GM12873 (cell line): Measurements from ENCODE around the gene LBHD2.

Experiments
- TF ChIP-seq, protein P1 (sequence below): IDR thresholded peaks from 2 replicates; pipeline ENCODE4 v1.5.1; 2012; ENCODE audit warnings: low read depth, mild to moderate bottlenecking, moderate library complexity, low read length, control low read depth; ENCODE audit not compliant: insufficient read depth; ENCODE audit errors: missing control alignments

The LBHD2 gene

DNA sequence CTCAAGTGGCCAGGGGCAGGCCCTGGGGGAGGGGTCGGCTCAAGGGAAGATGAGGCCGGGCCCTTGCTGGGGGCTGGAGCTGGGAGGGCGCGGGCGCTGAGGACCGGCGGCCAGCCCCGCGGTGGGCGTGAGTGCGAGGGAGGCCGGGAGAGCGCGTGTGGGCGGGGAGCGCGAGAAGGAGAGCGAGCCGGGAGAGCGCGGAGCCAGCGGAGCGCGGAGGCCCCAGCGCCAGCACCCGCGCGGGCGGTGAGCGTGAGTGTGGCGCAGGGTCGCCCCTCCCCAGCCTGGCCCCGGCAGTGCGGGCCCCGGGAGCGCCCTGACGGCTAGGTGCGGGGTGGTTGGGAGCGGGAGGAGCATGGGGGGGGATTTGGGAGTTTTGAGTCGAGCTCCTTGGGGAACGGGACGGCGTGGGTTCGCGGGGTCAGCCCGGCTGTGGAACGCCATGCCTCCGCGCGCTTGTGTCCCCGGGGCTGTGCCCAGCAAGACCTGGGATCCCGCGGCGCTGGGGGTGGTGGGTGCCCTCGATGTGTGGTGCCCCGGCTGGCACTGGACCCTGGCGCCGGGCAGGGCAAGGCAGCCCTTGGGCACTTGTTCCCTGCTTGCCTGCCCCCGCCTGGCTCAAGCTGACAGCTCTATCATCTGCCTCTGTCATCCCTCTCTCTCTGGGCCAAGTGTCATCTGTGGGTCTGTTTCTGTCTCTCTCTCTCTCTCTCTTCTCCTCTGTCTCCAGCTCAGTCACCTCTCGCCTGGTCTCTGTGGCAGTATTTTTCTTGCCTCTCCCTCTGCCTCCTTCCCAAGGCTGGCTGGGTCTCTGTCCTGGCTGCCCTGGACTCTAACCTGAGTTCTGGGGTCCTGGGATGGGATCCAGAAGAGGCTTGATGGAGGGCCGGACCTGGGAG lies at the start of gene LBHD2:
TSS of gene LBHD2 (plus strand) at position 190 of the 899 bp plus-strand sequence. CDS start 1,803 bp downstream, outside the sequence.
- TF ChIP-seq, protein P1, sequence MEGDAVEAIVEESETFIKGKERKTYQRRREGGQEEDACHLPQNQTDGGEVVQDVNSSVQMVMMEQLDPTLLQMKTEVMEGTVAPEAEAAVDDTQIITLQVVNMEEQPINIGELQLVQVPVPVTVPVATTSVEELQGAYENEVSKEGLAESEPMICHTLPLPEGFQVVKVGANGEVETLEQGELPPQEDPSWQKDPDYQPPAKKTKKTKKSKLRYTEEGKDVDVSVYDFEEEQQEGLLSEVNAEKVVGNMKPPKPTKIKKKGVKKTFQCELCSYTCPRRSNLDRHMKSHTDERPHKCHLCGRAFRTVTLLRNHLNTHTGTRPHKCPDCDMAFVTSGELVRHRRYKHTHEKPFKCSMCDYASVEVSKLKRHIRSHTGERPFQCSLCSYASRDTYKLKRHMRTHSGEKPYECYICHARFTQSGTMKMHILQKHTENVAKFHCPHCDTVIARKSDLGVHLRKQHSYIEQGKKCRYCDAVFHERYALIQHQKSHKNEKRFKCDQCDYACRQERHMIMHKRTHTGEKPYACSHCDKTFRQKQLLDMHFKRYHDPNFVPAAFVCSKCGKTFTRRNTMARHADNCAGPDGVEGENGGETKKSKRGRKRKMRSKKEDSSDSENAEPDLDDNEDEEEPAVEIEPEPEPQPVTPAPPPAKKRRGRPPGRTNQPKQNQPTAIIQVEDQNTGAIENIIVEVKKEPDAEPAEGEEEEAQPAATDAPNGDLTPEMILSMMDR: no peak

DNA sequence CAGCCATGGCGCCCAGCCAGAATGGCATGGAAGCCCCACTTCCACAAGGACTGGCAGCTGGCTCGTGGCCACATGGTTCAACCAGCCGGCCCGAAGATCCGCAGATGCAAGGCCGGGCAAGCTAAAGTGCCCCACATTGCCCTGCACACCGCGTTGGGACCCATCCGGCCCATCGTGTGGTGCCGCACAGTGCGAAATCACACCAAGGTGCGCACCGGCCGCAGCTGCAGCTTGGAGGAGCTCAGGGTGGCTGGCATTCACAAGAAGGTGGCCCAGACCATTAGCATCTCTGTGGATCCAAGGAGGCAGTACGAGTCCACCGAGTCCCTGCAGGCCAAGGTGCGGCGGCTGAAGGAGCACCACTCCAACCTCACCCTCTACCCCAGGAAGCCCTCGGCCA lies 42.5 kb upstream of the LBHD2 start:
- TF ChIP-seq, protein P1: no peak

DNA sequence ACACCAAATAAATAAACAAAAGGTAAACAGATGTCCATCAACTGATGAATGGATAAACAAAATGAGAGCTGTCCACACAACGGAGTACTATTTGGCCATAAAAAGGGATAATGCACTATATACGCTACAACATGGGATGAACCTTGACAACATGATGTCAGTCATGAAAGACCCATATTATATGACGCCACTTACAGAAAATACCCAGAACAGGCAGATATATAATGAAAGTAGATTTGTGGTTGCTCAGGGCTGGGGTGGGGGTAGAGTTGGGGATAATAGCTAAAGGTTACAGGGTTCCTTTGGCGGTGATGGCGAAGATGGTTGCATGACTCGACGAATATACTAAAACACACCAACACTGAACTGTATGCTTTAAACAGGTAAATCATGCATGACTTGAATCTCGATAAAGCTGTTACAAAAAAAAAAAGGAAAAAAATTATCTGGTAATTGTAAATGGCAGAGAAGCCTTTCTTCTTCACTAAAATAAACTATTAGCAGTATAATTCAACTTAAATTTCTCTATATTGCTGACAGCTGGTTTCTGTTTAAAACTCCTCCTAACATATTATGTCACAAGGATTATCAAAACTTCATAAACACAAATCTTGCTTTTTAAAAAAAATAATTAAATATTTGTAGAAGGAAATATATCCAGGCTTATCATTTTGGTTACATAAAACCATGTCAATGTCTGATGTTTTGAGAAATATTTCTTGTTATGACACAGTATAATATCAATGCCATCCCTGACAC lies 40.6 kb upstream of the LBHD2 start:
- TF ChIP-seq, protein P1: no peak

DNA sequence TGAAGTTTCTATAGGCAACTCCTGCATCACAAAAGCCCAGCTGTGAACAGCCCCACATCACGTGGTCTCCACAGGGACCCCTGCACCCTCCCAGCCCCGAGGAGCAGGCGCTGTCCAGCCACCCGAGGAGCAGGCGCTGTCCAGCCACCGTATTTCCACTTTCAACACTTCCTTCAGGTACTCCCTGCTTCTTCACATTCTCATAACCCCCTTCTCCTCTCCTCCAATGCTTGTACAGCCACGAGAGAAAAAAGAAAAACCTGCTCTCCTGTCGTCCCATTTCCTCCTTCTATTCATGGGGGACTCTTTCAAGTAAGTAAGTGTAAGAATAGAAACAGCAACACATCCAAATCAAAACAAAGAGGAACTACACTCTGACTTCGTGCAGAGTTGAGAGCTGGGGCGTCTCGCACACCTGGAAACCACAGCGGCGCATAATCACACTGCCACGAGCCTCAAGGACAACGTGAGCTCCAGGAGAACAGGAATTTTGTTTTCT lies 38.6 kb upstream of the LBHD2 start:
- TF ChIP-seq, protein P1: no peak

DNA sequence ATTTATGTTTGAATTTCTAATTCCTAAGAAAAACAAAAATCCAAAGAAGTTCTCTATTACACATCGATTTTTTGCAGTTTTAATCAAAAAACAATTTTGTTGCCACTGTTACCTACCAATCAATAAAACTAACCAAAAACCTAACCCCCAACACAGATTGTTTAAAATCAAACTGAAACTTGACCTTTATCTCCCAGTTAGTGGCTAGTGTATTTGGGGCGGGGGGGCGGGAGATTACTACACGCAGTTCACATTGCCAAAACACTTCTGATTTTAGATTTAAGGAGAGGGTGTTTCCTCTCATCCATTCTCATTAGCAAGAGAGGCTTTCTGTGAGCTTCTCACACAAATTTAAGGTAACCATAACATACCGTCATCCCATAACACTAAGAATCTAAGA lies 33.1 kb upstream of the LBHD2 start:
- TF ChIP-seq, protein P1: no peak

DNA sequence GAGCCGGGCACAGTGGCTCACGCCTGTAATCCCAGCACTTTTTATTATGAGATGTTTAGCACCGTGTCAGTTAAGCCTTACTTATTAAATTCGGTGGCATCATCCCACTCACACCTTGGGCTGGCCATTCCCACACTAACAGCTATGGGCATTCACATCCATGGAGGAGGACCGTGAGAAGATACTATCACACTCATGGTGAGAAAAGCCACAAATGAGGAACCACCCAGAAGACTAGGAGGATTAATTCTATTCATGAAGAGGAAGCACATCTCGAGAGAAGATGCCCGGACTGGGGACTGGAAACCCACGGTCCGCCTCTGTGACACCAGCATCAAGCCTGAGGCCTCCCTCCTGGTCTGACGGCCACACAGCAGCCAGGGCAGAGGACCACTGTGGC lies 31.6 kb upstream of the LBHD2 start:
- TF ChIP-seq, protein P1: no peak

DNA sequence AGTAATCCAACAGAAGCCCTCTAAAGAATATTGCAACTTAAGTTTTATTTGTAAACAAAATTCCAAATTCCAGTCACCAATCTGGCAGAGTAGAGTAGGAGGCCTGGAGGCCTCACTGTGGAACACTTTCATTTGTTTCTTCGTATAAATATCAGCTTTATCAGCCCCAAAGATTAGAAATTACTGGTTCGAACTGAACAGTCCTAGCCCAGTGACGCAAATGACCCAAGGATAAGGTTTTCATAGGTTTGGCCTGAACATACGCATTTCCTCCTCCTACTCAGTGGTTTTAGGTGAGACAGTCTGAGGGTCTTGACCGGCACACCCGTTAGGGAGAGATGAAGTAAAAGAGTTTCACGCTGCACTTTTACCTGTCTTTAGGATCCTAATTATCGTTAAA lies 28.3 kb upstream of the LBHD2 start:
- TF ChIP-seq, protein P1: no peak
